Measurements from ENCODE around the gene PPEF2.

Gene PPEF2

DNA sequence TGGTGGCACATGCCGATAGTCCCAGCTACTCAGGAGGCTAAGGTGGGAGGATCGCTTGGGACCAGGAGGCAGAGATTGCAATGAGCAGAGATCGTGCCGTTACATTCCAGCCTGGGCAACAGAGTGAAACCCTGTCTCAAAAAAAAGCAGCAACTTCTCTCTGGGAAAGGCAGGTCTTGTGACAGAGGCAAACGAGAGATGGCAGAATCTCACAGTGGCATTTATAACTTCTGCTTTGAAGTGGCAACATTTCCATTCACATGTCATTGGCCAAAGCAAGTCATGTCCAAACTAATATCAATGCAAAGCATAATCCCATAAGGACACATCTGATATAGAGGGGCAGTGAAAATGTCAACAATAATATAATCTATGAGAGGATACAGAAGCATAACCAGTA is 79.8 kb downstream of the PPEF2 start:
- no peak for DNase-seq (ENCODE audit: low read depth)
- TF ChIP-seq, protein P1, sequence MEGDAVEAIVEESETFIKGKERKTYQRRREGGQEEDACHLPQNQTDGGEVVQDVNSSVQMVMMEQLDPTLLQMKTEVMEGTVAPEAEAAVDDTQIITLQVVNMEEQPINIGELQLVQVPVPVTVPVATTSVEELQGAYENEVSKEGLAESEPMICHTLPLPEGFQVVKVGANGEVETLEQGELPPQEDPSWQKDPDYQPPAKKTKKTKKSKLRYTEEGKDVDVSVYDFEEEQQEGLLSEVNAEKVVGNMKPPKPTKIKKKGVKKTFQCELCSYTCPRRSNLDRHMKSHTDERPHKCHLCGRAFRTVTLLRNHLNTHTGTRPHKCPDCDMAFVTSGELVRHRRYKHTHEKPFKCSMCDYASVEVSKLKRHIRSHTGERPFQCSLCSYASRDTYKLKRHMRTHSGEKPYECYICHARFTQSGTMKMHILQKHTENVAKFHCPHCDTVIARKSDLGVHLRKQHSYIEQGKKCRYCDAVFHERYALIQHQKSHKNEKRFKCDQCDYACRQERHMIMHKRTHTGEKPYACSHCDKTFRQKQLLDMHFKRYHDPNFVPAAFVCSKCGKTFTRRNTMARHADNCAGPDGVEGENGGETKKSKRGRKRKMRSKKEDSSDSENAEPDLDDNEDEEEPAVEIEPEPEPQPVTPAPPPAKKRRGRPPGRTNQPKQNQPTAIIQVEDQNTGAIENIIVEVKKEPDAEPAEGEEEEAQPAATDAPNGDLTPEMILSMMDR (IDR thresholded peaks at IDR 0.05; ENCODE audit: control insufficient read depth, extremely low read depth, insufficient read depth): no peak

DNA sequence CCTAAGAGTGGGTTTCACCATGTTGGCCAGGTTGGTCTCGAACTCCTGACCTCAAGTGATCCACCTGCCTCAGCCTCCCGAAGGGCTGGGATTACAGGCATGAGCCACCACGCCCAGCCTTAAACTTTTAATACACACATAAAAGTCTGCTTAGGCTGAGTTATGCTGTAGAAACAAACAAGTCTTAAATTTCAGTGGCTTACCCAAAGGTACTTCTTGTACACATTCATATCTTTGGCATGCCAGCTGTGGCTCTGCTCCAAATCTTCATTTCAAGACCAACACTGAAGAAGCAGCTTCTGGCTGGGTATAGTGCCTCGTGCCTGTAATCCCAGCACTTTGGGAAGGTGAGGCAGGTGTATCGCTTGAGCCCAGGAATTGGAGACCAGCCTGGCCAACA is 80.3 kb downstream of the PPEF2 start:
- DNase-seq (ENCODE audit: low read depth): peak; percentile 46
- H3K4me3 ChIP-seq (ENCODE audit: low read depth, low read length): no peak overlapping the region
- TF ChIP-seq, protein P1 (IDR thresholded peaks at IDR 0.05; ENCODE audit: control insufficient read depth, extremely low read depth, insufficient read depth): no peak

More for the DNA sequence above, 79.8 kb downstream of the PPEF2 start:
- H3K4me3 ChIP-seq (ENCODE audit: low read depth, low read length): no peak overlapping the region

DNA sequence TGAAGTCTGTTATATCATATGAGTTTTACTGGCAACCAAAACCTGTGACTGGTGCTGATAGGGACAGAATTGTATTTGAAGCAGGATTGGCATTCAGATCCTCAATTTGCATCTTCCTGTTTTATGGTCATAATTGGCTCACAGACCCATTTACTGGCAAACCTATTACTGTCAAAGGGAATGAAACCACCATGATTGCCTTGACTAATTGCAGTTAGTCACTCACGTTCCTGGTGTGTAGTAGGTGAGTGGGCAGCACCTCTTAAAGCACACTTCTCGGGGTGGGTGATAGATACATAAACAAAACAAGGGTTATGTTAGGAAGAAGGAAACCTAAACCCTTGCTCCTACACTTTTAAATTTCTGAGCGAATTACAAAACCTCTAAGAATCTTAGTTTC is 81.0 kb downstream of the PPEF2 start:
- TF ChIP-seq, protein P1 (IDR thresholded peaks at IDR 0.05; ENCODE audit: control insufficient read depth, extremely low read depth, insufficient read depth): no peak
- DNase-seq (ENCODE audit: low read depth): no peak
- no peak overlapping the region for H3K4me3 ChIP-seq (ENCODE audit: low read depth, low read length)

DNA sequence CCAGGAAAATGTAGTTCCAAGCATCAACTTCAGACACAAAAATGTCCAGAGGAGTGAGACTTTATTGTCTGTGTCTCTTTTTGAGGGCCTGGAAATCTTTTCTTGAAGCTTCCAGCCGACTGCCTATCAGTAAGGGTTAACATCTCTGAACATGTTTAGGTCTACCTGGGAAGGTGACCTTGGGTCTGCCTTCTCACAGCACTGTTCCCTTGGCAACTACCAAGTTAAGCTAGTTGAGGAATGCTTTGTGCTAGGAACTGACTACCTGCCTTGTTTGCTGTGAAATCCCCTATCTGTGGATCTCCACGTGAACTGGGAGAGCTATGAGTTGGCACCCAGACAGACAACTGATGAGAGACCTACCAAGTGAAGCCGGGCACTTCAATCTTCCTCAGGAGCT is 81.6 kb downstream of the PPEF2 start:
- no peak for DNase-seq (ENCODE audit: low read depth)
- no peak overlapping the region for H3K4me3 ChIP-seq (ENCODE audit: low read depth, low read length)
- TF ChIP-seq, protein P1 (IDR thresholded peaks at IDR 0.05; ENCODE audit: control insufficient read depth, extremely low read depth, insufficient read depth): no peak

DNA sequence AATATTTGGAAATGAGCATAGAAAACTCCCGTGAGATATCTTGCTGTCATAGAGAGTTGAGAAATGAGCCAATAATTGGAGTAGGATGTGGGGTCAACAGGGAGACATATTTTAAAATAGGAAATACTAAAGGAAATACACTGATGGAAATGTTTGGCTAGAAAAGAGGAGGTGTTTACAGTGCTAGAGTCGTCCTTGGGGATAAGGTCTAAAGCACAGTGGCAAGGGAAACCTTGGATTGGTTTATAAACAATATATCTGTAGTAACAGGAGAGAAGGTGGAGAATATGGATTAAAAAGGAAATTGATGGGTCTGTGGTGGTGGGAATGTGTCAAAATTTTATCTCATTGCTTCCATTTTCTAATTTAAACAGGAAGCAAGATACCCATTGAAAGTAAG is 82.1 kb downstream of the PPEF2 start:
- TF ChIP-seq, protein P1 (IDR thresholded peaks at IDR 0.05; ENCODE audit: control insufficient read depth, extremely low read depth, insufficient read depth): no peak
- DNase-seq (ENCODE audit: low read depth): no peak
- no peak overlapping the region for H3K4me3 ChIP-seq (ENCODE audit: low read depth, low read length)

DNA sequence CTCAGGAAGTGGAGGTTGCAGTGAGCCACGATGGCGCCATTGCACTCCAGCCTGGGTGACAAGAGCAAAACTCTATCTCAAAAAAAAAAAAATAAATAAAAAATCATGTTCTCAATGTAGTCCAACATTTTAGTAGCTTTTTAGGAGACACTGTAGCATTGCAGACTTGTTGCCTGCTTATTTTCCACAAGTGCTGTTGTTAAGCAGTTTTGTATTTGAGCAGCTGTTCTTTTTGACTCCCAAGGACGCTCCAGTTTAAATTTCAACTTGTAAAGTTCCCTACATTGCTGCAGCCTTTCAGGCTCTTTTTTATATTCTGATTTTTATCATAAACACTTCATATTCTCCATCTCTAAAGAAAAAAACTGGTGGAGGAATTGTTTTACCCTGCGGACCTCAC is 83.1 kb downstream of the PPEF2 start:
- H3K4me3 ChIP-seq (ENCODE audit: low read depth, low read length): no peak overlapping the region
- TF ChIP-seq, protein P1 (IDR thresholded peaks at IDR 0.05; ENCODE audit: control insufficient read depth, extremely low read depth, insufficient read depth): no peak
- no peak for DNase-seq (ENCODE audit: low read depth)

DNA sequence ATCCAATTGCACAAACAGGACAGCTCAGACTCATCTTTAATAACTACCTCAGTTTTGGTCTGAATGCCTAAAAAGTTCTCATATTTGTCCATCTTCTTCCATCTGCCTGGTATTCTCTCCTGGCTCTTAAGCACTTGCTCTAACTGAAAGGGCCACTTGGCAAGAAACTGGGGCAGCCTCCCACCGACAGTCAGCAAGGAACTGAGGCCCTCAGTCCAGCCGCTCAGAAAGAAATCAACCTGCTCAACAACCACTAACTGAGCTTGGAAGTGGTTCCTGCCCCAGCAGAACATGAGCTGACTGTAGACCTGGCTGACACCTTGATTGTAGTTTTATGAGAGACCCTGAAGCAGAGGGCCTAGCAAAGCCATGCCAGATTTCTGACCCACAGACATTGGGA is 84.4 kb downstream of the PPEF2 start:
- TF ChIP-seq, protein P1 (IDR thresholded peaks at IDR 0.05; ENCODE audit: control insufficient read depth, extremely low read depth, insufficient read depth): no peak
- no peak overlapping the region for H3K4me3 ChIP-seq (ENCODE audit: low read depth, low read length)
- DNase-seq (ENCODE audit: low read depth): no peak

All from LNCaP clone FGC (cell line).